ENCODE measurements around the gene RGS6. TPM values are rescaled to one million over a fixed set of nuclear protein-coding genes. Genes with fewer than 3 reads are reported as not detected.

RGS6 gene
- total and polyA plus RNA-seq, 2 of the 4 experiments (the other 2 are of a cell fraction) = not detected

GRCh38 chr14:72084935-72085334, 152.7 kb downstream of the RGS6 start:
- no peak for TF ChIP-seq MAZ (IDR thresholded peaks at IDR 0.05; ENCODE audit: borderline replicate concordance, low read depth, low read length)
- no peak for TF ChIP-seq CEBPB (IDR thresholded peaks at IDR 0.05; ENCODE audit: low read depth, low read length)
- TF ChIP-seq RCOR1 (IDR thresholded peaks at IDR 0.05; ENCODE audit: insufficient replicate concordance, low read length) = no peak
- no peak for TF ChIP-seq MXI1 (IDR thresholded peaks at IDR 0.05; ENCODE audit: borderline replicate concordance, low read depth, low read length)
- TF ChIP-seq, protein P1, sequence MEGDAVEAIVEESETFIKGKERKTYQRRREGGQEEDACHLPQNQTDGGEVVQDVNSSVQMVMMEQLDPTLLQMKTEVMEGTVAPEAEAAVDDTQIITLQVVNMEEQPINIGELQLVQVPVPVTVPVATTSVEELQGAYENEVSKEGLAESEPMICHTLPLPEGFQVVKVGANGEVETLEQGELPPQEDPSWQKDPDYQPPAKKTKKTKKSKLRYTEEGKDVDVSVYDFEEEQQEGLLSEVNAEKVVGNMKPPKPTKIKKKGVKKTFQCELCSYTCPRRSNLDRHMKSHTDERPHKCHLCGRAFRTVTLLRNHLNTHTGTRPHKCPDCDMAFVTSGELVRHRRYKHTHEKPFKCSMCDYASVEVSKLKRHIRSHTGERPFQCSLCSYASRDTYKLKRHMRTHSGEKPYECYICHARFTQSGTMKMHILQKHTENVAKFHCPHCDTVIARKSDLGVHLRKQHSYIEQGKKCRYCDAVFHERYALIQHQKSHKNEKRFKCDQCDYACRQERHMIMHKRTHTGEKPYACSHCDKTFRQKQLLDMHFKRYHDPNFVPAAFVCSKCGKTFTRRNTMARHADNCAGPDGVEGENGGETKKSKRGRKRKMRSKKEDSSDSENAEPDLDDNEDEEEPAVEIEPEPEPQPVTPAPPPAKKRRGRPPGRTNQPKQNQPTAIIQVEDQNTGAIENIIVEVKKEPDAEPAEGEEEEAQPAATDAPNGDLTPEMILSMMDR (conservative IDR thresholded peaks at IDR 0.05; ENCODE audit: low read depth, low read length) = no peak
- Histone ChIP-seq H2AK5ac (ENCODE audit: low read depth, low read length) (no peak overlapping the region), H3K4me1 (ENCODE audit: control insufficient read depth, insufficient read depth, low read length) (no peaks in the 10 kb centered on the region), H3K36me3 (ENCODE audit: control insufficient read depth, insufficient read depth, low read length) (no peaks in the 10 kb centered on the region), H3K4ac (ENCODE audit: low read depth, low read length) (no peak overlapping the region), H3K4me3 (ENCODE audit: insufficient read depth, low read depth, low read length) (no peak overlapping the region), H4K91ac (ENCODE audit: insufficient read depth, low read depth, low read length) (no peak overlapping the region), H2AFZ (replicated peaks; ENCODE audit: low read length, poor library complexity) (no peak overlapping the region), H3K9me3 (ENCODE audit: control insufficient read depth, insufficient read depth, low read length) (no peaks in the 10 kb centered on the region), H3K79me1 (ENCODE audit: low read depth in 1 of 2, low read length in 2 of 2) (no peaks in the 10 kb centered on the region), H3K4me2 (ENCODE audit: low read depth, low read length) (no peak overlapping the region), H3K56ac (ENCODE audit: extremely low read depth, insufficient read depth, low read length) (no peak overlapping the region), H3K9me1 (ENCODE audit: insufficient read depth, low read length) (no peaks in the 10 kb centered on the region), H3K9ac (ENCODE audit: low read depth, low read length) (no peak overlapping the region), H2AK9ac (replicated peaks; ENCODE audit: low read depth, low read length, poor library complexity) (no peak overlapping the region), H2BK20ac (ENCODE audit: low read depth, low read length) (no peak overlapping the region), H3K27ac (ENCODE audit: insufficient read depth, low read length) (no peak overlapping the region), H4K8ac (ENCODE audit: low read depth in 2 of 2, low read length in 2 of 2) (no peak overlapping the region), H2BK5ac (ENCODE audit: low read depth, low read length, poor library complexity, severe bottlenecking) (no peak overlapping the region), H4K5ac (ENCODE audit: low read depth, low read length) (no peak overlapping the region), H3K23ac (ENCODE audit: low read depth, low read length) (no peak overlapping the region), H3K18ac (ENCODE audit: low read depth, low read length) (no peak overlapping the region), H2BK15ac (ENCODE audit: low read depth, low read length) (no peak overlapping the region), H2BK120ac (ENCODE audit: low read depth, low read length) (no peak overlapping the region), H4K20me1 (ENCODE audit: insufficient read depth, low read length) (no peaks in the 10 kb centered on the region), H3K14ac (replicated peaks; ENCODE audit: low read depth, low read length) (no peak overlapping the region), H3K27me3 (ENCODE audit: control insufficient read depth, insufficient read depth, low read length) (no peaks in the 10 kb centered on the region)
- ATAC-seq (ENCODE audit: low read depth) = no peak
- no TSS peak for BruUV-seq (replicated peaks)
- no peak for DNase-seq
- dilution Hi-C loops (cut with HindIII; ENCODE audit: low sequenced_read_pairs, unreplicated experiment) (no loop called here), in situ Hi-C loops (cut with MboI; ENCODE audit: low sequenced_read_pairs) (no loop called here), intact Hi-C loops (cut with micrococcal nuclease) (no loop called here)
- POLR2A ChIA-PET (ENCODE audit: unreplicated experiment) = no interaction called here
- no CpG with 5 or more reads among the region's 8 CpGs for WGBS, 2 experiments (ENCODE audit: extremely low coverage in 2 of 2, insufficient read length in 1 of 2)
- CTCF ChIA-PET = interaction anchor here (0.8 to 0.9 kb wide), 2 partner anchors 19 to 22 kb away, joined by 3 read pairs; no protein-coding TSS in a partner anchor
